Adrenal gland (tissue), 12 donors: Measurements from ENCODE around the gene DGKH. TPM values are rescaled to one million over a fixed set of nuclear protein-coding genes. Genes with fewer than 3 reads are reported as not detected.

Experiments used
- DNase-seq, 7 donors: peaks; one replicate each; pipeline ENCODE4 v3.0.0-alpha.2; 2019 to 2020
- H3K27ac ChIP-seq, 5 donors: fragments of 200-600 bp; sonication (generic) in 4 of 5; 1 replicate in 3 of 5; 2 replicates in 2 of 5; pipeline versions ENCODE4 v1.5.1 to v1.8.0; 2016 to 2020; ENCODE audit warnings: mild to moderate bottlenecking in 1 of 5
- H3K27me3 ChIP-seq: fragments of 200-600 bp; 2 replicates; pipeline ENCODE4 v1.8.0; 2021
- H3K36me3 ChIP-seq, 2 donors: fragments of 200-600 bp; replicated peaks in 1 of 2; 1 replicate in 1 of 2; 2 replicates in 1 of 2; pipeline versions ENCODE4 v1.5.1 to v1.8.0; 2018 to 2022
- H3K4me1 ChIP-seq, 2 donors: fragments of 200-600 bp; replicated peaks in 1 of 2; 1 replicate in 1 of 2; 2 replicates in 1 of 2; pipeline versions ENCODE4 v1.5.1 to v1.8.0; 2018 to 2021
- H3K4me3 ChIP-seq, 4 donors: fragments of 200-600 bp; sonication (generic) in 3 of 4; one replicate each; pipeline ENCODE4 v1.5.1; 2016 to 2018
- H3K9me3 ChIP-seq, 3 donors: fragments of 200-600 bp; sonication (generic) in 1 of 3; replicated peaks in 1 of 3; 1 replicate in 2 of 3; 2 replicates in 1 of 3; pipeline versions ENCODE4 v1.5.1 to v1.8.0; 2016 to 2021
- POLR2A ChIP-seq, 2 donors: fragments of 450-650 bp; IDR thresholded peaks; one replicate each; pipeline ENCODE4 v1.6.1; 2017; ENCODE audit warnings: antibody characterized with exemption in 2 of 2, mild to moderate bottlenecking in 2 of 2, moderate library complexity in 1 of 2
- WGBS, 4 donors: extraction: QIAGEN DNeasy Blood & Tissue Kit in 2 of 4; methylation state at CpG; one replicate each; pipeline versions ENCODE4 v1.1.5 to v1.1.7; 2013 to 2017; 5-methylcytosine and 5-hydroxymethylcytosine counted together
- intact Hi-C, 2 donors: fragments of 100-400 bp; cut with DNase I; formaldehyde crosslinking; loops; one replicate each; pipeline versions ENCODE4 v1.14.1 to v1.15.0; 2022 to 2023
- polyA plus RNA-seq, 3 donors: library from polyadenylated mRNA; stranded (reverse); fragments of 200-250 nt in 2 of 3; fragments of 350-450 nt in 1 of 3; fragmentation: Illumina TruSeq in 1 of 3; extraction: RNeasy Lipid Tissue Mini Kit (QIAGEN cat#74804) in 1 of 3; gene quantifications; one replicate each; pipeline ENCODE4 v1.2.3, GENCODE V29; 2013 to 2014
- total RNA-seq, 9 donors: library from RNA; depleted of rRNA in 4 of 9; stranded (reverse); fragments of >200 nt in 4 of 9; fragments of 120-200 nt in 1 of 9; fragmentation: NEBNext Ultra II Directional in 1 of 9; extraction: Animal tissue kit (Norgen Biotek cat#: 25700) in 1 of 9; gene quantifications; one replicate each; pipeline versions ENCODE4 v1.1.0 to v1.2.4, GENCODE V29; 2013 to 2023
- TF ChIP-seq, protein P1 (sequence below), 6 experiments: fragments of 450-650 bp in 4 of 6; fragments of 200-600 bp in 2 of 6; sonication (generic) in 1 of 6; IDR thresholded peaks; 1 replicate in 5 of 6; 2 replicates in 1 of 6; pipeline versions ENCODE4 v1.5.1 to v1.8.0; 2016 to 2021; ENCODE audit warnings: antibody characterized with exemption in 6 of 6, mild to moderate bottlenecking in 2 of 6, moderate library complexity in 1 of 6
- donor health status: healthy with polysubstance abuse.
- donor health status: Bipolar disorder and iron deficiency.
- donor health status: DM: yes; HTN: yes; CAD: no.
- donor health status: DM: no; HTN: no; CAD: no.
- donor health status: DM: no; HTN: no; CAD: no.
- donor health status: DM: yes; HTN: yes; CAD: no.

DGKH gene
- total and polyA plus RNA-seq, 12 donors: 0.81 to 7.1 (median 3.6) TPM

DNA sequence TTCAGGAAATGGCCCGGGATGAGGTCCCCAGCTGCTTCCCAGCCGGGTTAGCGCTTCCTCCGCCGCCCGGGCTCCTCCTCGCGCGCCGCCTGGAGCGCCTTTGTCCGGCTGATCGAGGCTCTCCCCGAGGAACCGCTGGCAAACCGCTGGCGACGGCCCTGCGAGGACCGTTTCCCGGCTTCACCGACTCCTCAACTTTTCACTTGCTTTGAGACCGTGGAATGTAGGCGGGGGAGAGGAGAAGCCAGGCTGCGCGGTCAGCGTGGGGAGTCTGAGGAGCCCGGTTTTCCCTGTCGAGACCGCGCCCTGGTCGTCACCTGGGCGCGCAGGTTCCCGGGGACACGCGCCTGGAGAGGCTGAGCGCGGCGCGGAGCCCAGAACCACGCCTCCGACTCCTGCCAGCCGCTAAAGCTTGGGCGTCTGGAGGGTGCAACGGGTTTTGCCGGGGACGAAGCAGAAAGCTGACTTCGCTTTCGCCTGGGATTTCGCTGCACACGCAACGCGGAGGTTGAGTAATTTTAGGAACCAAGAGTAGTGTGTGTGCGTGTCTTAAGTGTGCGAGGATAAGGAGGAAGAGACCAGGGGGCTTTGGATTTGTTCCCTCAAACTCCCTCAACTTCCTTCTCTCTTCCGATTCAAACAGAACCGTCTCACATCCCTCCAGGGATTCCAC lies 7.3 kb upstream of the DGKH start:
- Histone ChIP-seq H3K27ac (peak overlapping the region in 3 of 5 donors; percentile 64 to 98 (median 96)), H3K4me1 (peaks cover 0 to 13% of the 10 kb centered on the region in 2 donors), H3K9me3 (no peaks in the 10 kb centered on the region), H3K27me3 (no peaks in the 10 kb centered on the region), H3K4me3 (peak overlapping the region in 2 of 4 donors; percentile 52 to 71), H3K36me3 (no peaks in the 10 kb centered on the region)
- WGBS, 4 donors: 0% methylated on average over 5 to 58 of the region's 58 CpGs
- DNase-seq: peak; percentile 42 to 65 (median 46)
- TF ChIP-seq, protein P1, sequence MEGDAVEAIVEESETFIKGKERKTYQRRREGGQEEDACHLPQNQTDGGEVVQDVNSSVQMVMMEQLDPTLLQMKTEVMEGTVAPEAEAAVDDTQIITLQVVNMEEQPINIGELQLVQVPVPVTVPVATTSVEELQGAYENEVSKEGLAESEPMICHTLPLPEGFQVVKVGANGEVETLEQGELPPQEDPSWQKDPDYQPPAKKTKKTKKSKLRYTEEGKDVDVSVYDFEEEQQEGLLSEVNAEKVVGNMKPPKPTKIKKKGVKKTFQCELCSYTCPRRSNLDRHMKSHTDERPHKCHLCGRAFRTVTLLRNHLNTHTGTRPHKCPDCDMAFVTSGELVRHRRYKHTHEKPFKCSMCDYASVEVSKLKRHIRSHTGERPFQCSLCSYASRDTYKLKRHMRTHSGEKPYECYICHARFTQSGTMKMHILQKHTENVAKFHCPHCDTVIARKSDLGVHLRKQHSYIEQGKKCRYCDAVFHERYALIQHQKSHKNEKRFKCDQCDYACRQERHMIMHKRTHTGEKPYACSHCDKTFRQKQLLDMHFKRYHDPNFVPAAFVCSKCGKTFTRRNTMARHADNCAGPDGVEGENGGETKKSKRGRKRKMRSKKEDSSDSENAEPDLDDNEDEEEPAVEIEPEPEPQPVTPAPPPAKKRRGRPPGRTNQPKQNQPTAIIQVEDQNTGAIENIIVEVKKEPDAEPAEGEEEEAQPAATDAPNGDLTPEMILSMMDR (IDR thresholded peaks at IDR 0.05): no peak
- TF ChIP-seq POLR2A (IDR thresholded peaks at IDR 0.05): no peak
- intact Hi-C loops: loop anchor here in 1 of 2 donors (5.0 to 10.0 kb wide), 2 partner anchors 79 to 356 kb away; partner anchors contain the start of gene VWA8

DNA sequence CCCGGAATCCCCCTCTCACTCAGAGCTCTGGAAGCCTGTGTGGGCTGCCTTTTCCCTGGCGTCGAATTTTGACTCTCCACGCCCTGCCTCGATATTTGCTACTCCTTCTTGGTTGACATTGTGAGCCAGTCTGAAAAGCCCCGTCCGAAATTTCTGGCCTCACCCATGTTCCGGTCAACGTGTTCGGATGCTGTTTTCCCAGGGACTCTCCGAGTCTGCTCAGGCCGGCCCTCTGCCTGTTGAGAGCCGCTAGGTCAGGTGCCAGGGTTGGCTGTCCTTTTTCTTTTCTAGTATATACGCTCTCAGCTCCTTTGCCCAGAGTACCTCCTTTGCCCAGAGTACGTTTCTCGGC lies 6.8 kb upstream of the DGKH start:
- 3 to 5% (median 4%) methylated on average over 16 of the region's 16 CpGs for WGBS, 4 donors
- no peaks in the 10 kb centered on the region for H3K9me3 ChIP-seq
- peak; percentile 51 to 85 (median 66) for DNase-seq
- intact Hi-C loops: loop anchor here in 1 of 2 donors (5.0 to 10.0 kb wide), 2 partner anchors 79 to 357 kb away; partner anchors contain the start of gene VWA8
- H3K4me1 ChIP-seq: peaks cover 0 to 13% of the 10 kb centered on the region in 2 donors
- peak overlapping the region in 2 of 4 donors; percentile 52 to 71 for H3K4me3 ChIP-seq
- peak overlapping the region in 2 of 5 donors; percentile 96 to 98 for H3K27ac ChIP-seq
- no peaks in the 10 kb centered on the region for H3K36me3 ChIP-seq
- no peaks in the 10 kb centered on the region for H3K27me3 ChIP-seq
- TF ChIP-seq POLR2A (IDR thresholded peaks at IDR 0.05): no peak
- TF ChIP-seq, protein P1 (IDR thresholded peaks at IDR 0.05): peak; percentile 21 to 51 (median 45)

- peaks cover 0 to 21% of the 10 kb centered on the region in 2 donors for H3K4me1 ChIP-seq
- H3K4me3 ChIP-seq: no peak overlapping the region
- no peak for DNase-seq
- 91 to 97% (median 95%) methylated on average over 4 to 5 of the region's 5 CpGs for whole genome bisulfite sequencing, 4 donors
- intact Hi-C loops: loop anchor here in 1 of 2 donors (5.0 to 10.0 kb wide), 2 partner anchors 81 to 359 kb away; partner anchors contain the start of gene VWA8
- H3K27ac ChIP-seq: no peak overlapping the region
- H3K36me3 ChIP-seq: no peaks in the 10 kb centered on the region
- H3K9me3 ChIP-seq: no peaks in the 10 kb centered on the region
- H3K27me3 ChIP-seq: no peaks in the 10 kb centered on the region
- TF ChIP-seq, protein P1 (IDR thresholded peaks at IDR 0.05): no peak
- TF ChIP-seq POLR2A (IDR thresholded peaks at IDR 0.05): no peak
Observed at GRCh38 chr13:42043676-42044075, 4.8 kb upstream of the DGKH start.

GRCh38 chr13:42046448-42046847 lies 2.0 kb upstream of the DGKH start:
- H3K4me1 ChIP-seq: peaks cover 0 to 21% of the 10 kb centered on the region in 2 donors
- intact Hi-C loops: loop anchor here in 1 of 2 donors (10.0 kb wide), 1 partner anchor 362 kb away; no protein-coding TSS in a partner anchor
- no peaks in the 10 kb centered on the region for H3K27me3 ChIP-seq
- TF ChIP-seq, protein P1 (IDR thresholded peaks at IDR 0.05): no peak
- TF ChIP-seq POLR2A (IDR thresholded peaks at IDR 0.05): no peak
- no peaks in the 10 kb centered on the region for H3K36me3 ChIP-seq
- H3K9me3 ChIP-seq: no peaks in the 10 kb centered on the region
- no peak overlapping the region for H3K4me3 ChIP-seq
- WGBS, 4 donors: 96 to 99% (median 97%) methylated on average over 4 of the region's 4 CpGs
- DNase-seq: no peak
- H3K27ac ChIP-seq: no peak overlapping the region
